Endothelial cell (in vitro differentiated cells): ENCODE data around the gene DTD1. TPM values are rescaled to one million over a fixed set of nuclear protein-coding genes. Genes with fewer than 3 reads are reported as not detected.

ENCODE experiments used
- DNase-seq: peaks from one replicate; pipeline ENCODE4 v3.0.0; 2021; ENCODE audit warnings: low spot score
- H3K27ac Mint-ChIP-seq: one replicate; pipeline ENCODE4 v1.8.0; 2021; ENCODE audit warnings: mixed read lengths, inconsistent platforms; ENCODE audit not compliant: unreplicated experiment
- H3K27me3 Mint-ChIP-seq: one replicate; pipeline ENCODE4 v1.8.0; 2021; ENCODE audit warnings: mild to moderate bottlenecking, moderate library complexity, mixed read lengths, inconsistent platforms; ENCODE audit not compliant: unreplicated experiment
- H3K36me3 Mint-ChIP-seq: one replicate; pipeline ENCODE4 v1.8.0; 2021; ENCODE audit warnings: mild to moderate bottlenecking, low read depth, mixed read lengths, inconsistent platforms; ENCODE audit not compliant: unreplicated experiment
- H3K4me1 Mint-ChIP-seq: one replicate; pipeline ENCODE4 v1.8.0; 2021; ENCODE audit warnings: mild to moderate bottlenecking, mixed read lengths, inconsistent platforms; ENCODE audit not compliant: unreplicated experiment
- H3K4me3 Mint-ChIP-seq: one replicate; pipeline ENCODE4 v1.8.0; 2021; ENCODE audit warnings: mild to moderate bottlenecking, mixed read lengths, inconsistent platforms; ENCODE audit not compliant: unreplicated experiment
- H3K9me3 Mint-ChIP-seq: one replicate; pipeline ENCODE4 v1.8.0; 2021; ENCODE audit warnings: mixed read lengths, inconsistent platforms; ENCODE audit not compliant: unreplicated experiment
- CTCF ChIP-seq: fragments of 200-600 bp; sonication (generic); IDR thresholded peaks from one replicate; pipeline ENCODE4 v1.5.0; 2021; ENCODE audit warnings: antibody characterized with exemption; ENCODE audit not compliant: unreplicated experiment
- total RNA-seq: library from RNA; stranded (reverse); fragmentation: NEBNext Ultra II Directional; extraction: Animal tissue kit (Norgen Biotek cat#: 25700); gene quantifications from one replicate; pipeline ENCODE4 v1.2.1, GENCODE V29; 2021; ENCODE audit not compliant: unreplicated experiment

DTD1 gene
- total RNA-seq, 1 donor from 2014 or later: 31.0 TPM

DNA sequence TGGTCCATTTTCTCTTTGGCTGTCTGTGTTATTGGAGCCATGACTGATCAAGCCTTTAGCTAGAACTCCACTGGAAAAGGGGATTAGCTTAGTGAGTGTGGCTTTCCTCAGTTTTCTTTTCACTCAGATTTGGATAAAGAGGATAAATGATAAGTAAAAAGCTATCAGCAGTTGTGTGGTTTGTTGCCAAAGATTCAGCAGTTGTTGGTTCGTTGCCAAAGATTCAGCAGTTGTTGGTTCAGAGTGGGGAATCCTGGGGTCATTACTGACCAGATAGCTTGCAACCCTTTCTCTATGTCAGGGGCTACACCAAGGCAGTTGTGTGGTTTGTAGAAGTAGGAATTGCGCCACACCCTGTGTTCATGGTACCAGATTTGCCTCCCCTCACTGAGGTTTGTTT lies 118.1 kb downstream of the DTD1 start:
- H3K9me3 Mint-ChIP-seq: no peaks in the 10 kb centered on the region
- H3K4me3 Mint-ChIP-seq: no peak overlapping the region

DNA sequence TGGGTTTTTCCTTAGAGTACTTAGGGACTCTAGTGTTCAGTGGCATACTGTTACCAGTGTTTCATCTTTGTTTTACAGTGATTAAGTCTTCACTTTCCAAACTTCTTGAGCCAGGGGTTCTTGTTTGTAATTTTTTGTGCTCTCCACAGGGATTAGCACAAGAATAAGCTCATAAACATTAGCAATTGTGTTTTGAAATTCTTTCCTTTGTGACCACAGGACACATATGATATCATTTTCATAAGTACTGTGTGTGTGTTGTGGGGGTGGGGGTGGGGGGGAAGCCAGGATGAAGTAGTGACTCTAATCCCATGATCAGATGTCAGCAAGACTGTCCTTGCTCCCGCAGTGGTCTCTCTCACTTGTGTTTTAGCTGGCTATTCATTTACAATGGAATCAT lies 124.3 kb downstream of the DTD1 start:
- Mint-ChIP-seq H3K27me3 (peaks cover 2% of the 10 kb centered on the region), H3K36me3 (no peaks in the 10 kb centered on the region), H3K4me1 (no peaks in the 10 kb centered on the region), H3K9me3 (no peaks in the 10 kb centered on the region), H3K27ac (no peak overlapping the region), H3K4me3 (no peak overlapping the region)
- DNase-seq: no peak
- TF ChIP-seq CTCF: no peak

More for the DNA sequence above, 118.1 kb downstream of the DTD1 start:
- H3K27ac Mint-ChIP-seq: no peak overlapping the region
- no peaks in the 10 kb centered on the region for H3K36me3 Mint-ChIP-seq
- H3K4me1 Mint-ChIP-seq: peaks cover 4% of the 10 kb centered on the region
- TF ChIP-seq CTCF: no peak
- peaks cover 2% of the 10 kb centered on the region for H3K27me3 Mint-ChIP-seq
- DNase-seq: no peak

- DNase-seq: no peak
- Mint-ChIP-seq H3K9me3 (no peaks in the 10 kb centered on the region), H3K4me3 (no peak overlapping the region), H3K27me3 (peaks cover 2% of the 10 kb centered on the region), H3K4me1 (no peaks in the 10 kb centered on the region), H3K36me3 (no peaks in the 10 kb centered on the region), H3K27ac (no peak overlapping the region)
- no peak for TF ChIP-seq CTCF
These were observed 125.0 kb downstream of the DTD1 start for GRCh38 chr20:18712882-18713281.

GRCh38 chr20:18715564-18715963 lies 127.7 kb downstream of the DTD1 start:
- no peak for DNase-seq
- H3K4me3 Mint-ChIP-seq: no peak overlapping the region
- no peaks in the 10 kb centered on the region for H3K4me1 Mint-ChIP-seq
- no peak for TF ChIP-seq CTCF
- H3K27me3 Mint-ChIP-seq: no peaks in the 10 kb centered on the region
- no peaks in the 10 kb centered on the region for H3K9me3 Mint-ChIP-seq
- H3K36me3 Mint-ChIP-seq: no peaks in the 10 kb centered on the region
- H3K27ac Mint-ChIP-seq: no peak overlapping the region

DNA sequence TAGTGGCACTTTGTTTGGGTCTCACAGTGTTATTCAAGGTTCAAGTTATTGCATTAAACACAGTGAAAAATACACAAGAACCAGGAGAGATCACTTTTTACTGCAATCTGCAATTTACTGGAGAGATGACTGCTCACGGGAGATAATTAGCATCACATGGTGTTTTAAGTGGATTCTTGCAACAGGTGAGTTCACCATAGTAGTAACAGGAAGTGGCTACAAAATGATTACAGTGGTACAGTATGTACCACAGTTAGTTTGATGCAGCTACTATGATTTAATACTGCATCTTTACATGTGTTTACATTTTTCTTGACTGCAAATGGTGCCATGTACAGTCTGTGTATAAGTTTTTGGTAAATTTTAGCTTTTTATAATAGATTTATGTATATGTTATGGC lies 129.2 kb downstream of the DTD1 start:
- TF ChIP-seq CTCF: no peak
- Mint-ChIP-seq H3K36me3 (no peaks in the 10 kb centered on the region), H3K4me3 (no peak overlapping the region), H3K4me1 (no peaks in the 10 kb centered on the region), H3K9me3 (no peaks in the 10 kb centered on the region), H3K27ac (no peak overlapping the region), H3K27me3 (no peaks in the 10 kb centered on the region)
- no peak for DNase-seq
